Astrocyte (in vitro differentiated cells and primary cell): ENCODE results near the gene PEAR1. TPM values are rescaled to one million over a fixed set of nuclear protein-coding genes. Genes with fewer than 3 reads are reported as not detected.

ENCODE experiments used
- DNase-seq: peaks from one replicate; pipeline ENCODE4 v3.0.0-alpha.2; 2010; ENCODE audit warnings: low read depth
- FAIRE-seq: peaks from 2 replicates; lab custom pipeline; 2011; peaks lifted over from hg19 to GRCh38; lab: Jason Lieb, UNC
- H2AFZ ChIP-seq: 2 replicates; pipeline ENCODE4 v1.6.0; 2012; ENCODE audit warnings: low read depth, low read length, inconsistent platforms
- H3K27ac ChIP-seq: 2 replicates; pipeline ENCODE4 v1.5.1; 2011; ENCODE audit warnings: low read depth, low read length, inconsistent platforms
- H3K27me3 ChIP-seq: 2 replicates; pipeline ENCODE4 v1.6.0; 2011; ENCODE audit warnings: low read length, inconsistent platforms; ENCODE audit not compliant: insufficient read depth
- H3K36me3 ChIP-seq: 2 replicates; pipeline ENCODE4 v1.5.1; 2011; ENCODE audit warnings: low read length, inconsistent platforms; ENCODE audit not compliant: insufficient read depth
- H3K4me1 ChIP-seq: 2 replicates; pipeline ENCODE4 v1.5.1; 2011; ENCODE audit warnings: low read length, inconsistent platforms; ENCODE audit not compliant: insufficient read depth
- H3K4me2 ChIP-seq: 2 replicates; pipeline ENCODE4 v1.6.0; 2012; ENCODE audit warnings: low read length, inconsistent platforms
- H3K4me3 ChIP-seq: 2 replicates; pipeline ENCODE4 v1.5.1; 2011; ENCODE audit warnings: low read depth, mild to moderate bottlenecking, low read length, inconsistent platforms; ENCODE audit not compliant: insufficient read depth
- H3K79me2 ChIP-seq: 2 replicates; pipeline ENCODE4 v1.6.0; 2012; ENCODE audit warnings: mild to moderate bottlenecking, low read length, inconsistent platforms; ENCODE audit not compliant: insufficient read depth
- H3K9ac ChIP-seq: 2 replicates; pipeline ENCODE4 v1.6.0; 2012; ENCODE audit warnings: mild to moderate bottlenecking, low read length, inconsistent platforms
- H3K9me3 ChIP-seq: 2 replicates; pipeline ENCODE4 v1.5.1; 2012; ENCODE audit warnings: low read depth, mild to moderate bottlenecking, low read length, inconsistent platforms; ENCODE audit not compliant: insufficient read depth
- H4K20me1 ChIP-seq: 2 replicates; pipeline ENCODE4 v1.6.0; 2012; ENCODE audit warnings: low read length, inconsistent platforms; ENCODE audit not compliant: insufficient read depth
- H3K27ac Mint-ChIP-seq: one replicate; pipeline ENCODE4 v1.8.0; 2021; ENCODE audit warnings: mild to moderate bottlenecking, mixed read lengths; ENCODE audit not compliant: unreplicated experiment
- H3K27me3 Mint-ChIP-seq: one replicate; pipeline ENCODE4 v1.8.0; 2021; ENCODE audit warnings: low read depth, mixed read lengths; ENCODE audit not compliant: unreplicated experiment
- H3K36me3 Mint-ChIP-seq: one replicate; pipeline ENCODE4 v1.8.0; 2021; ENCODE audit warnings: low read depth, mixed read lengths; ENCODE audit not compliant: unreplicated experiment
- H3K4me1 Mint-ChIP-seq: one replicate; pipeline ENCODE4 v1.8.0; 2021; ENCODE audit warnings: low read depth, mixed read lengths; ENCODE audit not compliant: unreplicated experiment
- H3K4me3 Mint-ChIP-seq: one replicate; pipeline ENCODE4 v1.8.0; 2021; ENCODE audit warnings: mild to moderate bottlenecking, moderate library complexity, mixed read lengths; ENCODE audit not compliant: unreplicated experiment
- H3K9me3 Mint-ChIP-seq: one replicate; pipeline ENCODE4 v1.8.0; 2021; ENCODE audit warnings: mild to moderate bottlenecking, mixed read lengths; ENCODE audit not compliant: unreplicated experiment
- CTCF ChIP-seq: IDR thresholded peaks from 2 replicates; pipeline ENCODE4 v1.5.1; 2011; ENCODE audit warnings: low read depth, mild to moderate bottlenecking, inconsistent platforms, low read length, moderate library complexity; ENCODE audit not compliant: insufficient read depth
- EZH2 ChIP-seq: IDR thresholded peaks from 2 replicates; pipeline ENCODE4 v1.6.1; 2012; ENCODE audit warnings: mild to moderate bottlenecking, low read length, inconsistent platforms; ENCODE audit not compliant: insufficient read depth
- total RNA-seq: library from RNA; stranded (reverse); gene quantifications from 2 replicates; pipeline ENCODE4 v1.2.1, GENCODE V29; 2021

Gene PEAR1
- total RNA-seq, 1 donor from 2014 or later = 17.3 TPM

GRCh38 chr1:156858959-156859522, 34.5 kb upstream of the PEAR1 start, which contains the start of gene INSRR:
INSRR (minus strand) TSS chr1:156859117; CDS start chr1:156858621, 496 bp downstream.
- Mint-ChIP-seq H3K27me3 (peaks cover 77% of the 10 kb centered on the region), H3K27ac (no peak within 1 kb of the TSS), H3K36me3 (peaks cover 2% of the 10 kb centered on the region), H3K4me3 (peak within 1 kb of the TSS; percentile 60), H3K9me3 (no peaks in the 10 kb centered on the region), H3K4me1 (peaks cover 11% of the 10 kb centered on the region)
- no peaks in the 10 kb centered on the region for H3K36me3 ChIP-seq
- H2AFZ ChIP-seq = peak within 1 kb of the TSS; percentile 43
- H3K79me2 ChIP-seq = no peaks in the 10 kb centered on the region
- TF ChIP-seq CTCF (no peak), EZH2 (peak; percentile 93)
- FAIRE-seq (no peak), DNase-seq (no peak)
- peaks cover 4% of the 10 kb centered on the region for H4K20me1 ChIP-seq
- no peaks in the 10 kb centered on the region for H3K9me3 ChIP-seq
- peaks cover 64% of the 10 kb centered on the region for H3K27me3 ChIP-seq
- peak within 1 kb of the TSS; percentile 18 for H3K9ac ChIP-seq
- no peak within 1 kb of the TSS for H3K27ac ChIP-seq
- peak within 1 kb of the TSS; percentile 42 for H3K4me3 ChIP-seq
- H3K4me2 ChIP-seq = peak within 1 kb of the TSS; percentile 86
- peaks cover 16% of the 10 kb centered on the region for H3K4me1 ChIP-seq

GRCh38 chr1:156859523-156860112, 33.9 kb upstream of the PEAR1 start:
- DNase-seq = peak; percentile 12
- peaks cover 16% of the 10 kb centered on the region for H3K4me1 ChIP-seq

More at GRCh38 chr1:156859523-156860112, 33.9 kb upstream of the PEAR1 start:
- H3K27ac ChIP-seq = no peak overlapping the region
- no peak for FAIRE-seq
- Mint-ChIP-seq H3K9me3 (no peaks in the 10 kb centered on the region), H3K4me3 (no peak overlapping the region), H3K36me3 (no peaks in the 10 kb centered on the region), H3K27me3 (peaks cover 76% of the 10 kb centered on the region), H3K27ac (no peak overlapping the region), H3K4me1 (peaks cover 11% of the 10 kb centered on the region)
- H3K4me2 ChIP-seq = peak overlapping the region; percentile 86
- H3K27me3 ChIP-seq = peaks cover 67% of the 10 kb centered on the region
- peak overlapping the region; percentile 42 for H3K4me3 ChIP-seq
- no peaks in the 10 kb centered on the region for H3K36me3 ChIP-seq
- no peaks in the 10 kb centered on the region for H3K79me2 ChIP-seq
- TF ChIP-seq CTCF (no peak), EZH2 (peak; percentile 45)
- peaks cover 4% of the 10 kb centered on the region for H4K20me1 ChIP-seq
- peak overlapping the region; percentile 18 for H3K9ac ChIP-seq
- no peaks in the 10 kb centered on the region for H3K9me3 ChIP-seq
- peak overlapping the region; percentile 43 for H2AFZ ChIP-seq
